Ammon's horn (tissue), 1 donor: Measurements from ENCODE around the gene RAD17.
"Not testable (repeated sequence)": the region's sequence is repeated elsewhere in the genome, so short reads cannot be mapped to it uniquely, and the experiment has no call there.

Experiments used
- DNase-seq: peaks from one replicate; pipeline ENCODE4 v3.0.0-alpha.2; 2016; ENCODE audit warnings: low spot score

The RAD17 gene

DNA sequence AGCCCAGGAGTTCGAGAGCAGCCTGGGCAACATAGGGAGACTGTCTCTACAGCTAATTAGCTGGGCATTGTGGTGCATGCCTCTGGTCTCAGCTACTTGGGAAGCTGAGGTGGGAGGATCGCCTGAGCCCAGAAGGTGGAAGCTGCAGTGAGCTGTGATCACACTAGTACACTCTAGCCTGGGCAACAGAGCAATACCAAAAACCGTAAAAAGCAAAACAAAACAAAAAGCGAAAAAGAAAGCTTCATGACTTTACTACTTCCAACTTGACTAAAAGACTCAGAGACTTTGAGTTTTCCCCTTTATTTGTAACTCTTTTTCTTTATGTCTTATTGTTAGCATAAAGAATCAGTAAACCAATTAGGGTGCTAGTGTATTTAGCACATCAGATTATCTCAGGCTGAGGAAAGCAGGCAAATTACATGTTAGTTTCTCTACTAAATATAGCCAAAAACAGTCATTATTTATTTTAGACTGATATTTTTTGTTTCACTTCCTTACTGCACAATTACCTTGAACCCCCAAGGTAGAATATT lies 5.4 kb downstream of the RAD17 start:
- DNase-seq = no peak

GRCh38 chr5:69378376-69378775 lies 8.8 kb downstream of the RAD17 start:
- no peak for DNase-seq

DNA sequence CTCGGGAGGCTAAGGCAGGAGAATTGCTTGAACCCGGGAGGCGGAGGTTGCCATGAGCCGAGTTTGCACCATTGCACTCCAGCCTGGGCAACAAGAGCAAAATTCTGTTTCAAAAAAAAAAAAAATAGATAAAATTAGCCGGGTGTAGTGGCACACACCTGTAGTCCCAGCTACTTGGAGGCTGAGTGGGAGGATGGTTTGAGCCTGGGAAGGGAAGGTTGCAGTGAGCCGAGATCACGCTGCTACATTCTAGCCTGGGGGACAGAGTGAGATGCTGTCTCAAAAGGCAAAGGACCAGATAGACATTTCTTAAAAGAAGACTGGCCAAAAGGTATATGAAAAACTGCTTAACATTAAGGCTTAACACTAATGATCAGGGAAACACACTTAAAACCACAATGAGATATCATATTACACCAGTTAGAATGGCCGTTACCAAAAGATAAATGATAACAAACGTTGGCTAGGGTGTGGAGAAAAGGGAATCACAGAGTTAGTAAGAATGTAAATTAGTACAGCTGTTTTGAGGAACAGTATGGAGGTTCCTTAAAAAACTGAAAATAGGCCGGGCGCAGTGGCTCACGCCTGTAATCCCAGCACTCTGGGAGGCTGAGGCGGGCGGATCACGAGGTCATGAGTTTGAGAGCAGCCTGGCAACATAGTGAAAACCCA lies 35.2 kb downstream of the RAD17 start:
- no peak for DNase-seq

DNA sequence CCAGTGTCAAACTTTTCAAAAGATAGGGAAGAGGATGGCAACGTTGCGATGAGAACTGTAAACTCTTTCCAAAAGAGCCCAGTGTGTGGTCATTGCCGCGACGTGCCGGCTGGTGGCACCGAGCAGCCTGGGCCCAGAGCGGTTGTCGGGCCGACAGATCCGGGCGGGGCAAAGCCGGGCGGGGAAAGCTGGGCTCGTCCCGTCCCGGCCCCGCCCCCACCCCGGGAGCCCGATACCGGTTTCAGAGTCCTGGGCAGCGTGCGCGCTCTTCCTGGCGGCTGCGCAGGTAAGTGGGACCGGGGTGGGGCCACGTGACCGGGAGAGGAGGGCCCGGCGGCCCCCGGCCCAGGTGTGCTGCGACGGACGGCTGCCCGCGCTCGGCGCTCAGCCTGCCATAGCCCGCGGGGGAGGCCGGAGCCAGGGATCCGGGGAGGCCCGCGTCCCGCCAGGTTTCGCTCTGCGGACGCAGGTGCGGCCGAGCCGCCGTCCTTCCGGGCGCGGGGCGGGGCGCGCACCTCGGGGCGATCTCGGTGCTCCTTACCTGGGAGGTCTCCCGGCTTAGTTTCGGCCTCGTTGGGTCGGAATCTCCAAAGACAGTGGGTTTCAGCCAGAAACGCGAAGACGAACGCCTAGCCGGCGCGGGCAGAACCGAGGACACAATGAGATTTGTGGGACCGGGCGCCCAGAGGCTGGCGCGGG lies 45.4 kb downstream of the RAD17 start, which contains the start of gene MARVELD2:
MARVELD2 (plus strand) TSS at position 232 of the 699 bp plus-strand sequence. CDS start 4,270 bp downstream, outside the sequence.
- DNase-seq = peak; percentile 37

DNA sequence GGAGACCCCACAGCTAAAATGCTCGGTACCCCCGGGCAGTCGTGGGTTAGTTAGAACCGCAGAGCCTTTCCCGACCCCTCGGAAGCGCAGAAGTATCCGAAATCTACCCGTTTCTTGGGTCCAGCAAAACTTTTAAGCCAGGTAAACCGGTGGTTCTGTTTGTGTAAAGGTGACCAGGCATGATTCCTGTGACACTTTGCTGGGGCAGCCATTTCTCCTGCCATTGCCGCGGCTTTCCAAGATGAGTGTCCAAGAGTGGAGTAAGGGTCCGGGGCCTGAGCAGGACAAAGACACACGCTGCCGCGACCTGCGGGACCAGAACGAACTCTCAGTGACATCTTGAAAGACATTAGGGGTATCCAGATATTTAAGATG lies 46.0 kb downstream of the RAD17 start:
- no peak for DNase-seq

DNA sequence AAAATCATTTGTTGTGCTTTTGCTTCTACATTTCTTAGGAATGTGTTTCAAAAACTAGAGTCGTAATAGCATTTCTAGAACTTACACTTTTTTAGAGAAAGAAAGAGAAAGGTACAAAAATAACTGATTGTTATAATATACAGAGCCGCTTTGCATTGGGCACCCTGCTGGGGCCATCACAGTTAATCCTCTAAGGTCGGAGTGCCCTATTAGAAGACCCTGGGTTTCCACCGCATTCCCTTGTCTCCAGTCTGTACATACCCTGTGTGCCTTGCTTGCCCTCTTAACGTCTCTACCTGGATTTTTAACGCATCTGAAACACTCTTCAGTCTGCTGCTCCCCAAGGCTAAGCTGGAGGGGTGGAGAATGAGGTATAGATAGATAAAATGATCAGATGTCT lies 46.6 kb downstream of the RAD17 start:
- no peak for DNase-seq

DNA sequence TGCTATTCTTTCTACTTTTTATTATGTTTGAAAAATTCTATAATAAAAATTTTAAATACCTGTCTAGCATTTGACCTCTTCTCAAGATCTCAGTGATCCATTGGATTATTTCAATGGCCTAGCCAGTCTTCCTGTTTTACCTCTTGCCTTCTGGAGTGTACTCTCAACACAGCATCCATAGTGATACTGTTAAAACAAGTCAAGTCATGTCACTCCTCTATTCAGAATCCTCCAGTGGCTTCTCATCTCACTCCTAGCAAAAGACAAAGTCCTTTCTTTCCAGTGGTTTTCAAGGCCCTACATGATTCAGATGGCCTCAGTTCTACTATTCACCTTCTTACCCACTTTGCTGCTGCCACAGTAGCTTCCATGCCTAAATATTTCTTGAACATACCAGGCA lies 47.1 kb downstream of the RAD17 start:
- no peak for DNase-seq

DNA sequence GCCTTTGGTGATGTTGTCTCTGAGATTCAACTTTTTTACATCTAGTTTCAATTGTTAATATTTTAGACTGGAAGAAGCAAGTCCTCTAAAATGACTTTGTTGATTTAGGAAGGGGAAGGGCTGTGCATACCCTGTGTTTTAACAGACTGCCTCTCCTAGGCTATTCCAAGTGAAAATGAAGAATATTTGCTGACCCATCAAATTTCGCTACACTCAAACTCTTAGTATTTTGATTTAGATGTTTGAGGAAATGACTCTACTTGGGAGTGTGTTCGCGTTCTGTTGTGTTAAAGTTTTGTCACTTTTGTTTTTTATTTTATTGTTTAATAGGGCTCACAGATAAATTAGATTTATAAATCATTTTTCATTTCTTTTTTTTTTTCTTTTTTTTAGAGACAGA lies 48.9 kb downstream of the RAD17 start:
- no peak for DNase-seq

DNA sequence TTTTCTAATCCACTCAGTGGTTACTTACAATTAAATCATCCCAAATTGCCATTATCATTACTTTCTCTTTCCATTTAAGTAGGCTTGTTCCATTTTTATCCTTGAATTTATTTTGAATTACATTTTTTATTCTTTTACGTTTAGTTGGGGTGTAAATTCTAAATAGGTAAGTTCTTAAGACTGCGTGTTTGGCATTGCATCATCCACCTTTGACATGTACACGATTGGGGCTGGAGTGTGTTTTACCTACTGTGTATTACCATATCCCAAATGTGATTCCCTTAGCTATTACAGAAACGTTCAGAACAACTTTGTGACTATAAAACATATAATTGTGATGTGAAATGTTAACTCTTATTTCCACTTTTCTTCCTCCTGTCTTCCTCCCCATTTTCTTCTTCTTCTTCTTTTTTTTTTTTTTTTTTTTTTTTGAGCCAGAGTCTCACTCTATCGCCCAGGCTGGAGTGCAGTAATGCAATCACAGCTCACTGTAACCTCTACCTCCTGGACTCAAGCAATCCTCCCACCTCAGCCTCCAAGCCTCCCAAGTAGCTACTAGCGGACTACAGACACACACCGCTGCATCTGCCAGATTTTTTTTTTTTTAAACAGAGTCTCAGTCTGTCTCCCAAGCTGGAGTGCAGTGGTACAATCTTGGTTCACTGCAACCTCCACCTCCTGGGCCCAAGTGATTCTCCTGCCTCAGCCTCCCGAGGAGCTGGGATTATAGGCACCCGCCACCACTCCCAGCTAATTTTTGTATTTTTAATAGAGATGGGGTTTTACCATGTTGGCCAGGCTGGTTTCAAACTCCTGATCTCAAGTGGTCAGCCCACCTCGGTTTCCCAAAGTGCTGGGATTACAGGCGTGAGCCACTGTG lies 62.0 kb downstream of the RAD17 start:
- no peak for DNase-seq

GRCh38 chr5:69432412-69433206 lies 63.0 kb downstream of the RAD17 start:
- DNase-seq = no peak

- DNase-seq = not testable (repeated sequence)
Measured at GRCh38 chr5:69435276-69435884, 65.8 kb downstream of the RAD17 start.

DNA sequence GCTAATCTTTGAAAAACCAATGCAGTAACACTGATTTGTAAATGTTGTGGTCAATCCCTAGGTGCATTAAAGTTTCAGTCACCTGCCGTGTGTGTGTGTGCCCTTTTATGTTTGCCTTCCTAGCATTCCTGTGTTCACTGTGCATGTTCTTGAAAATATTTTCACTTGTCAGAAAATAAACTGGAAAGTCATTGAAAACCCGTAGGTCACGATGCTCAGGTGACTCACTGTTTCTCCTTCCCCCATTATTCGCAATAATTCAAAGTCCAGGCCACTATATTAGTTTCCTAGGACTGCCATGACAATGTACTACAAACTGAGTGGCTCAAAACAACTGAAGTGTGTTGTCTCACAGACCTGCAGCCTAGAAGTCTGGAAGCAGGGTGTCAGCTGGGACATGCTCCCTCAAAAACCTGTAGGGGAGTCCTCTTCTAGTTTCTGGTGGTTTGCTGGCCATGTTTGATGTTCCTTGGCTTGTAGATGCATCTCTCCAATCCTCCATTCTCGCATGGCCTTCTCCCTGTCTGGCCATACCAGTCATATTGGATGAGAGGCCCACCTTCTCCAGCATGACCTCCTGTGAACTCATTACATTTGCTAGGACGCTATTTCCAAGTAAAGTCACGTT lies 74.6 kb downstream of the RAD17 start:
- no peak for DNase-seq

- DNase-seq = no peak
Measured at GRCh38 chr5:69449511-69449910, 79.9 kb downstream of the RAD17 start.

- DNase-seq = no peak
Measured at GRCh38 chr5:69450116-69450515, 80.5 kb downstream of the RAD17 start.

GRCh38 chr5:69450527-69450926 lies 80.9 kb downstream of the RAD17 start:
- not testable (repeated sequence) for DNase-seq

GRCh38 chr5:69451941-69452647 lies 82.5 kb downstream of the RAD17 start:
- DNase-seq = no peak

- DNase-seq = not testable (repeated sequence)
Measured at GRCh38 chr5:69453487-69453886, 83.9 kb downstream of the RAD17 start.

DNA sequence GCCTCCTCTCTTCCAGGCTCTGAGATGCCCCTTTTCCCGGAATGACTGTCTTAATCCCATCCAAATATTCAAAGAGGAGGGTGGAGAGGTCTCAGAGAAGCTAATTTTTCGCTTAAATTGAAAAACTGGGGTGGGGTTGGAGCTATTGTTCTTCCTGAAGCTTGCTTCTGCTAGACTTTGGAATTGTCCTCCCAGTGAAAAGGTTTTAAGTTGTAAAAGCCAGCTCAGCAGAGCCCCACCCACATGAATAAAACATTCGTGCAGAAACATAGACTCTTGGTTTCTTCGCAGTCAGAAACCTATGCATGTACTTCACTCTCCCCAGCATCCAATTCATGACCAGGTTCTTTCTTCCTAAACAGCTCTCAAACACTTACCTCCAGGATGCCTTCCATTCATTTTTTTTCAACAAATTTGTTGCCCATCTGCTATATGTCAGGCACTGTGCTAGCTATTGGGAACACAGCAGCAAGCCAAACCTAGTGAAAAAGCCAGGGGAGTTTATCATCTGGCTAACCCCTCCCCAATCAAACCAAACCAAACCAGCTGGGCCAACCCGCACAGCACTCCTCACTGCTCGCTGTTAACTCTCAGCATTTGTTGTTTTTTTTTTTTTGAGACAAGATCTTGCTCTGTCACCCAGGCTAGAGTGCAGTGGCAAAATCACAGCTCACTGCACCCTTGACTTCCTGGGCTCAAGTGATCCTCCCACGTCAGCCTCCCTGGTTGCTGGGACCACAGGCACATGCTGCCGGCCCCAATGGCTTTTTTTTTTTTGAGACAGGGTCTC lies 85.0 kb downstream of the RAD17 start:
- DNase-seq = no peak

- not testable (repeated sequence) for DNase-seq
Measured at GRCh38 chr5:69455428-69455988, 85.9 kb downstream of the RAD17 start.
